ENCODE results near the gene HSF2BP. TPM values are rescaled to one million over a fixed set of nuclear protein-coding genes. Genes with fewer than 3 reads are reported as not detected.
"Not testable (repeated sequence)": the region's sequence is repeated elsewhere in the genome, so short reads cannot be mapped to it uniquely, and the experiment has no call there.

HSF2BP gene
- total RNA-seq, 4 donors from 2014 or later: 0.57 to 1.6 (median 0.59) TPM; not detected in 1

GRCh38 chr21:43619344-43619743 is 39.9 kb downstream of the HSF2BP start:
- DNase-seq (ENCODE audit: low spot score in 2 of 2): no peak
- WGBS: 95% methylated on average over 4 of the region's 4 CpGs
- Histone ChIP-seq H3K4me3 (no peak overlapping the region), H3K27ac (no peak overlapping the region), H3K4me1 (no peaks in the 10 kb centered on the region), H3K36me3 (no peaks in the 10 kb centered on the region), H3K9me3 (peaks cover 9% of the 10 kb centered on the region), H3K27me3 (no peaks in the 10 kb centered on the region)
- no peak for TF ChIP-seq POLR2AphosphoS5 (IDR thresholded peaks at IDR 0.05)
- no peak for TF ChIP-seq POLR2A (IDR thresholded peaks at IDR 0.05)
- TF ChIP-seq, protein P1, sequence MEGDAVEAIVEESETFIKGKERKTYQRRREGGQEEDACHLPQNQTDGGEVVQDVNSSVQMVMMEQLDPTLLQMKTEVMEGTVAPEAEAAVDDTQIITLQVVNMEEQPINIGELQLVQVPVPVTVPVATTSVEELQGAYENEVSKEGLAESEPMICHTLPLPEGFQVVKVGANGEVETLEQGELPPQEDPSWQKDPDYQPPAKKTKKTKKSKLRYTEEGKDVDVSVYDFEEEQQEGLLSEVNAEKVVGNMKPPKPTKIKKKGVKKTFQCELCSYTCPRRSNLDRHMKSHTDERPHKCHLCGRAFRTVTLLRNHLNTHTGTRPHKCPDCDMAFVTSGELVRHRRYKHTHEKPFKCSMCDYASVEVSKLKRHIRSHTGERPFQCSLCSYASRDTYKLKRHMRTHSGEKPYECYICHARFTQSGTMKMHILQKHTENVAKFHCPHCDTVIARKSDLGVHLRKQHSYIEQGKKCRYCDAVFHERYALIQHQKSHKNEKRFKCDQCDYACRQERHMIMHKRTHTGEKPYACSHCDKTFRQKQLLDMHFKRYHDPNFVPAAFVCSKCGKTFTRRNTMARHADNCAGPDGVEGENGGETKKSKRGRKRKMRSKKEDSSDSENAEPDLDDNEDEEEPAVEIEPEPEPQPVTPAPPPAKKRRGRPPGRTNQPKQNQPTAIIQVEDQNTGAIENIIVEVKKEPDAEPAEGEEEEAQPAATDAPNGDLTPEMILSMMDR (IDR thresholded peaks at IDR 0.05): no peak
- TF ChIP-seq EP300 (IDR thresholded peaks at IDR 0.05): no peak

GRCh38 chr21:43618940-43619339 is 40.3 kb downstream of the HSF2BP start:
- H3K27me3 ChIP-seq: no peaks in the 10 kb centered on the region
- TF ChIP-seq, protein P1 (IDR thresholded peaks at IDR 0.05): no peak
- no peak for TF ChIP-seq POLR2A (IDR thresholded peaks at IDR 0.05)
- TF ChIP-seq EP300 (IDR thresholded peaks at IDR 0.05): no peak
- TF ChIP-seq POLR2AphosphoS5 (IDR thresholded peaks at IDR 0.05): no peak
- no peak overlapping the region for H3K4me3 ChIP-seq
- DNase-seq (ENCODE audit: low spot score in 2 of 2): no peak
- H3K27ac ChIP-seq: no peak overlapping the region
- H3K9me3 ChIP-seq: peaks cover 9% of the 10 kb centered on the region
- WGBS: 89% methylated on average over 4 of the region's 4 CpGs
- no peaks in the 10 kb centered on the region for H3K36me3 ChIP-seq
- H3K4me1 ChIP-seq: no peaks in the 10 kb centered on the region

GRCh38 chr21:43616861-43617260 is 42.4 kb downstream of the HSF2BP start:
- H3K4me3 ChIP-seq; DNase-seq (ENCODE audit: low spot score in 2 of 2); H3K36me3 ChIP-seq; H3K4me1 ChIP-seq; H3K27me3 ChIP-seq; H3K27ac ChIP-seq; H3K9me3 ChIP-seq: not testable (repeated sequence)
- WGBS: 80% methylated on average over 3 of the region's 3 CpGs

- Histone ChIP-seq H3K9me3 (peaks cover 3% of the 10 kb centered on the region), H3K4me1 (peaks cover 2% of the 10 kb centered on the region), H3K4me3 (no peak overlapping the region), H3K36me3 (no peaks in the 10 kb centered on the region), H3K27me3 (no peaks in the 10 kb centered on the region), H3K27ac (no peak overlapping the region)
- 98% methylated on average over 5 of the region's 5 CpGs for WGBS
- TF ChIP-seq POLR2AphosphoS5 (IDR thresholded peaks at IDR 0.05) (no peak), POLR2A (IDR thresholded peaks at IDR 0.05) (no peak), EP300 (IDR thresholded peaks at IDR 0.05) (no peak)
- TF ChIP-seq, protein P1 (IDR thresholded peaks at IDR 0.05): no peak
- DNase-seq (ENCODE audit: low spot score in 2 of 2): no peak
Observed at GRCh38 chr21:43614839-43615238, 44.4 kb downstream of the HSF2BP start.

- WGBS: 86% methylated on average over 8 of the region's 8 CpGs
- Histone ChIP-seq H3K27ac (no peak overlapping the region), H3K4me3 (no peak overlapping the region), H3K9me3 (no peaks in the 10 kb centered on the region), H3K4me1 (peaks cover 8% of the 10 kb centered on the region), H3K36me3 (no peaks in the 10 kb centered on the region), H3K27me3 (no peaks in the 10 kb centered on the region)
- DNase-seq (ENCODE audit: low spot score in 2 of 2): no peak
- TF ChIP-seq, protein P1 (IDR thresholded peaks at IDR 0.05): no peak
- TF ChIP-seq EP300 (IDR thresholded peaks at IDR 0.05) (no peak), POLR2A (IDR thresholded peaks at IDR 0.05) (no peak), POLR2AphosphoS5 (IDR thresholded peaks at IDR 0.05) (no peak)
Observed at GRCh38 chr21:43613755-43614638, 45.3 kb downstream of the HSF2BP start.

All from suprapubic skin (tissue), 4 donors.